K562 (cell line): ENCODE results near the gene TIGIT.

Experiments used
- ERF ChIP-seq: fragments of 450-650 bp; formaldehyde crosslinking; IDR thresholded peaks from 2 replicates; pipeline ENCODE4 v1.4.0; 2020; ENCODE audit warnings: mild to moderate bottlenecking, mixed read lengths
- MECOM ChIP-seq: fragments of 250-450 bp; sonication (Bioruptor Pico); IDR thresholded peaks from 2 replicates; pipeline ENCODE4 v1.8.0; 2022; ENCODE audit warnings: inconsistent platforms
- POLR2AphosphoS5 ChIP-seq: IDR thresholded peaks from 2 replicates; pipeline ENCODE4 v1.6.1; 2011; ENCODE audit warnings: mild to moderate bottlenecking, low read depth, low read length, moderate library complexity; ENCODE audit not compliant: control insufficient read depth, insufficient read depth

DNA sequence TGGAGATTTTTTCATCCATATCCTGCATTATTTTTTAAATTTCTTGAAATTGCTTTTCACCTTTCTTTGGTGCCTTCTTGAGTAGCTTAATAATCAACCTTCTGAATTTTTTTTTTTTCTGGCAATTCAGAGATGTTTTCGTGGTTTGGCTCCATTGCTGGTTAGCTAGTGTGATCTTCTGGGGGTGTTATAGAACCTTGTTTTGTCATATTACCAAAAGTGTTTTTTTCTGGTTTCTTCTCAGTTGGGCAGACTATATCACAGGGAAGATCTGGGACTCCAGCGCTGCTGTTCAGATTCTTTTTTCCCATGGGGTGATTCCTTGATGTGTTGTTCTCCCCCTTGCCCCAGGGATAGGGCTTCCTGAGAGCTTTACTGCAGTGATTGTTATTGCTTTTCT is 23.8 kb upstream of the TIGIT start:
- TF ChIP-seq POLR2AphosphoS5 (no peak), MECOM (CRISPR knock-in tag) (no peak), ERF (no peak)
